Esophagus squamous epithelium (tissue), 4 donors: ENCODE results near the gene PGAP6.

Experiments
- CTCF ChIP-seq, 6 experiments: fragments of 450-650 bp in 4 of 6; fragments of 200-600 bp in 2 of 6; sonication (generic) in 2 of 6; IDR thresholded peaks; one replicate each; pipeline ENCODE4 v1.5.1; 2016 to 2019; ENCODE audit warnings: antibody characterized with exemption in 6 of 6, mild to moderate bottlenecking in 4 of 6, moderate library complexity in 4 of 6
- POLR2A ChIP-seq, 4 donors: fragments of 450-650 bp; IDR thresholded peaks; one replicate each; pipeline ENCODE4 v1.6.1; 2017; ENCODE audit warnings: antibody characterized with exemption in 4 of 4, mild to moderate bottlenecking in 4 of 4, moderate library complexity in 3 of 4

- TF ChIP-seq CTCF (IDR thresholded peaks at IDR 0.05) (no peak), POLR2A (IDR thresholded peaks at IDR 0.05) (no peak)
Measured at GRCh38 chr16:380762-381011, 1.1 kb downstream of the PGAP6 start.
